Measurements from ENCODE around the gene KIAA1755. TPM values are rescaled to one million over a fixed set of nuclear protein-coding genes. Genes with fewer than 3 reads are reported as not detected.

KIAA1755 gene
- total and polyA plus RNA-seq, 10 of the 15 experiments (the other 5 are each of a cell fraction or from before 2014, with no cell fraction given): not detected

DNA sequence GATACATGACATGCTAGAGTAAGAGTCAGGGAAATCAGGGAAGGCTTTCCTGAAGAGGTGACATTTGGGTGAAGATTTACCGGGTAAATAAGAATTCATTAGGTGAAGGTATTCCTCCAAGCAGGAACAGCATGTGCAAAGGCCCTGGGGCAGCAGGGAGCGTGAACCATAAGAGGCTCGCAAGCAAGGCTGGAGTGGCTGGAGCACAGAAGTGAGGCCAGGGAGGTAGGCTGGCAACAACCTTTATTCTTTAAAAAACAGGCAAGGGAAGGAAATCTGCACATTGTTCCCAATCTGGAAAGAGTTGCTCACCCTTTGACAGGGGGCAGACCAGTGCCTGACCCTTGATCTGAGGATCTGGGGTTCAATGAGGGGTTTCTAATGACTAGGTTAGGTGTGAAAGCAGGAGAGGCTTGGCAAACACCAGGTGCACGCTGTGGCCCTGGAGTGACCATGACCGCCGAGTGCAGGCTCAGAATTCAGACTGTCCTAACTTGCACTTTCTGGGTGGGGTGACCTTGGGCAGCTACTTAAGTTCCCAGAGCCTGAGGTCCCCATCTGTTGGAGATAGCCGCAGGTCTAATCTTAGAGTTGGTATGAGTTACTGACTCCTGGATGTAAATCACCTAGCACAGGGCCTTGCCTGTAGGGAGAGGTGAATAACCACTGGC is 1.9 kb downstream of the KIAA1755 start:
- no peak overlapping the region for H2AFZ ChIP-seq (ENCODE audit: control insufficient read depth, low read depth, low read length)
- BruUV-seq (replicated peaks): no TSS peak
- POLR2A ChIA-PET: no interaction called here
- in situ Hi-C loops (cut with MboI): no loop called here
- no peaks in the 10 kb centered on the region for H3K4me1 ChIP-seq (ENCODE audit: control insufficient read depth, insufficient read depth, low read length)
- H3K36me3 ChIP-seq (ENCODE audit: control insufficient read depth in 2 of 2, insufficient read depth in 2 of 2, low read length in 1 of 2): no peaks in the 10 kb centered on the region
- 65% methylated on average over 7 of the region's 7 CpGs for WGBS (ENCODE audit: insufficient coverage, insufficient replicate concordance, low lambda C conversion rate, missing lambda C conversion rate)
- H3K79me2 ChIP-seq (ENCODE audit: control insufficient read depth, insufficient read depth, low read length): no peaks in the 10 kb centered on the region
- FAIRE-seq: no peak
- no peak for ATAC-seq
- intact Hi-C loops (cut with micrococcal nuclease; ENCODE audit: unreplicated experiment): no loop called here
- no peak overlapping the region for H3K4me2 ChIP-seq (ENCODE audit: control insufficient read depth, insufficient read depth)
- TF ChIP-seq TAF1 (IDR thresholded peaks at IDR 0.05; ENCODE audit: borderline replicate concordance, low read depth, low read length): no peak
- TF ChIP-seq, protein P1, sequence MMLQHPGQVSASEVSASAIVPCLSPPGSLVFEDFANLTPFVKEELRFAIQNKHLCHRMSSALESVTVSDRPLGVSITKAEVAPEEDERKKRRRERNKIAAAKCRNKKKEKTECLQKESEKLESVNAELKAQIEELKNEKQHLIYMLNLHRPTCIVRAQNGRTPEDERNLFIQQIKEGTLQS (IDR thresholded peaks at IDR 0.05; ENCODE audit: borderline replicate concordance, extremely low read depth, low read depth, low read length): no peak
- no peak for TF ChIP-seq ZBTB40 (IDR thresholded peaks at IDR 0.05; ENCODE audit: borderline replicate concordance)
- no peak for TF ChIP-seq DPF2 (IDR thresholded peaks at IDR 0.05)
- no peak for TF ChIP-seq REST (IDR thresholded peaks at IDR 0.05; ENCODE audit: low read depth, low read length)
- TF ChIP-seq, protein P2, sequence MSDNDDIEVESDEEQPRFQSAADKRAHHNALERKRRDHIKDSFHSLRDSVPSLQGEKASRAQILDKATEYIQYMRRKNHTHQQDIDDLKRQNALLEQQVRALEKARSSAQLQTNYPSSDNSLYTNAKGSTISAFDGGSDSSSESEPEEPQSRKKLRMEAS (IDR thresholded peaks at IDR 0.05; ENCODE audit: low read depth, low read length): no peak
- TF ChIP-seq, protein P3, sequence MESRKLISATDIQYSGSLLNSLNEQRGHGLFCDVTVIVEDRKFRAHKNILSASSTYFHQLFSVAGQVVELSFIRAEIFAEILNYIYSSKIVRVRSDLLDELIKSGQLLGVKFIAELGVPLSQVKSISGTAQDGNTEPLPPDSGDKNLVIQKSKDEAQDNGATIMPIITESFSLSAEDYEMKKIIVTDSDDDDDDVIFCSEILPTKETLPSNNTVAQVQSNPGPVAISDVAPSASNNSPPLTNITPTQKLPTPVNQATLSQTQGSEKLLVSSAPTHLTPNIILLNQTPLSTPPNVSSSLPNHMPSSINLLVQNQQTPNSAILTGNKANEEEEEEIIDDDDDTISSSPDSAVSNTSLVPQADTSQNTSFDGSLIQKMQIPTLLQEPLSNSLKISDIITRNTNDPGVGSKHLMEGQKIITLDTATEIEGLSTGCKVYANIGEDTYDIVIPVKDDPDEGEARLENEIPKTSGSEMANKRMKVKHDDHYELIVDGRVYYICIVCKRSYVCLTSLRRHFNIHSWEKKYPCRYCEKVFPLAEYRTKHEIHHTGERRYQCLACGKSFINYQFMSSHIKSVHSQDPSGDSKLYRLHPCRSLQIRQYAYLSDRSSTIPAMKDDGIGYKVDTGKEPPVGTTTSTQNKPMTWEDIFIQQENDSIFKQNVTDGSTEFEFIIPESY (IDR thresholded peaks at IDR 0.05): no peak
- SMC1A ChIA-PET (ENCODE audit: uncharacterized antibody, unreplicated experiment): no interaction called here
- peaks cover 9% of the 10 kb centered on the region in 2 experiments; a peak in 3 of 4 replicates for H3K27me3 ChIP-seq (replicated peaks in 1 of 2; ENCODE audit: control insufficient read depth in 2 of 2, insufficient read depth in 2 of 2, low read length in 1 of 2)
- no peak overlapping the region for H3K9ac ChIP-seq (ENCODE audit: control insufficient read depth, insufficient read depth, low read length)
- H3K9me3 ChIP-seq (replicated peaks; ENCODE audit: control insufficient read depth, insufficient read depth, low read length): no peaks in the 10 kb centered on the region
- H3K27ac ChIP-seq (ENCODE audit: control insufficient read depth, insufficient read depth): no peak overlapping the region
- DNase-seq (ENCODE audit: low read depth, low spot score): no peak
- RAD21 ChIA-PET (ENCODE audit: unreplicated experiment): no interaction called here
- H3K4me3 ChIP-seq: no peak overlapping the region
- CTCF ChIA-PET: no interaction called here
- no peaks in the 10 kb centered on the region for H4K20me1 ChIP-seq (ENCODE audit: control insufficient read depth, insufficient read depth)

Data from GM12878 (cell line).